SK-N-SH (cell line): ENCODE measurements around the gene EWSR1. TPM values are rescaled to one million over a fixed set of nuclear protein-coding genes. Genes with fewer than 3 reads are reported as not detected.

ENCODE experiments used
- CTCF ChIA-PET: fragments of 300-600, 350-600 bp; formaldehyde crosslinking; extraction: SDS; loops from one replicate; lab custom pipeline; 2021; lab: Yijun Ruan, JAX
- POLR2A ChIA-PET: fragments of 350-600 bp; sonication (Branson Sonifier 250); formaldehyde crosslinking; extraction: SDS; loops from one replicate; lab custom pipeline; 2020; ENCODE audit warnings: antibody characterized with exemption, inconsistent platforms; lab: Yijun Ruan, JAX
- DNase-seq: peaks from one replicate; pipeline ENCODE4 v3.0.0; 2012
- H2AFZ ChIP-seq: fragments of 200-600 bp; sonication (generic); 2 replicates; pipeline ENCODE4 v1.8.1; 2016; ENCODE audit warnings: antibody characterized with exemption, mild to moderate bottlenecking, low read depth
- H3F3A ChIP-seq: fragments of 200-600 bp; sonication (generic); replicated peaks from 2 replicates; pipeline ENCODE3; 2016; ENCODE audit warnings: antibody characterized with exemption, mild to moderate bottlenecking; ENCODE audit not compliant: insufficient read depth
- H3K27ac ChIP-seq, 2 experiments: fragments of 200-500 bp in 1 of 2; fragments of 200-600 bp in 1 of 2; sonication (Bioruptor generic) in 1 of 2; sonication (generic), shearing (Covaris generic) in 1 of 2; 2 replicates each; pipeline versions ENCODE4 v1.5.1 to v1.6.1; 2014 to 2016; ENCODE audit warnings: low read depth in 2 of 2, inconsistent platforms in 1 of 2, low read length in 1 of 2, mild to moderate bottlenecking in 1 of 2, mixed read lengths in 1 of 2
- H3K27me3 ChIP-seq: fragments of 200-600 bp; sonication (generic), shearing (Covaris generic); 2 replicates; pipeline ENCODE4 v1.6.1; 2016; ENCODE audit warnings: mixed run types; ENCODE audit not compliant: insufficient read depth
- H3K36me3 ChIP-seq, 2 experiments: fragments of 200-500 bp in 1 of 2; fragments of 200-600 bp in 1 of 2; sonication (Bioruptor generic) in 1 of 2; sonication (generic) in 1 of 2; replicated peaks in 1 of 2; 2 replicates each; pipeline versions ENCODE3 to v1.5.1; 2014 to 2016; ENCODE audit warnings: low read length in 1 of 2, mild to moderate bottlenecking in 1 of 2; ENCODE audit not compliant: insufficient read depth in 2 of 2, control insufficient read depth in 1 of 2
- H3K4me1 ChIP-seq, 2 experiments: fragments of 200-500 bp in 1 of 2; fragments of 200-600 bp in 1 of 2; sonication (Bioruptor generic) in 1 of 2; sonication (generic), shearing (Covaris generic) in 1 of 2; 2 replicates each; pipeline versions ENCODE4 v1.5.1 to v1.6.1; 2014 to 2016; ENCODE audit warnings: low read depth in 1 of 2, low read length in 1 of 2, mixed run types in 1 of 2; ENCODE audit not compliant: insufficient read depth in 2 of 2, control insufficient read depth in 1 of 2
- H3K4me2 ChIP-seq: fragments of 200-600 bp; sonication (generic), shearing (Covaris generic); 2 replicates; pipeline ENCODE4 v1.6.1; 2017; ENCODE audit warnings: mixed run types
- H3K4me3 ChIP-seq, 2 experiments: fragments of 200-500 bp in 1 of 2; fragments of 200-600 bp in 1 of 2; sonication (Bioruptor generic) in 1 of 2; sonication (generic), shearing (Covaris generic) in 1 of 2; 2 replicates each; pipeline versions ENCODE4 v1.5.1 to v1.8.1; 2014 to 2016; ENCODE audit warnings: low read depth in 2 of 2, inconsistent platforms in 1 of 2, low read length in 1 of 2, mild to moderate bottlenecking in 1 of 2, mixed read lengths in 1 of 2, moderate library complexity in 1 of 2
- H3K79me2 ChIP-seq: fragments of 200-600 bp; sonication (generic); 2 replicates; pipeline ENCODE4 v1.8.1; 2017; ENCODE audit warnings: mild to moderate bottlenecking; ENCODE audit not compliant: insufficient read depth
- H3K9ac ChIP-seq: fragments of 200-600 bp; sonication (generic); 2 replicates; pipeline ENCODE4 v1.6.1; 2017; ENCODE audit warnings: mixed run types
- H3K9me2 ChIP-seq: fragments of 200-600 bp; sonication (generic); 2 replicates; pipeline ENCODE4 v1.6.1; 2017; ENCODE audit warnings: mixed run types
- H3K9me3 ChIP-seq: fragments of 200-600 bp; sonication (generic); 2 replicates; pipeline ENCODE4 v1.6.1; 2017; ENCODE audit warnings: mixed run types, mild to moderate bottlenecking, moderate library complexity
- H4K20me1 ChIP-seq: fragments of 200-600 bp; sonication (generic); 2 replicates; pipeline ENCODE4 v1.6.1; 2017; ENCODE audit warnings: mild to moderate bottlenecking, mixed run types; ENCODE audit not compliant: insufficient read depth
- CTCF ChIP-seq: fragments of 200-600 bp; sonication (generic); IDR thresholded peaks from 2 replicates; pipeline ENCODE4 v1.6.1; 2017; ENCODE audit warnings: antibody characterized with exemption, mild to moderate bottlenecking, moderate library complexity
- ELF1 ChIP-seq: IDR thresholded peaks from 2 replicates; pipeline ENCODE4 v1.4.0; 2012
- FOXJ3 ChIP-seq: sonication (generic); formaldehyde crosslinking; IDR thresholded peaks from 2 replicates; pipeline ENCODE4 v1.5.1; 2020; ENCODE audit warnings: mild to moderate bottlenecking, missing genetic modification reagents
- GABPA ChIP-seq: IDR thresholded peaks from 2 replicates; pipeline ENCODE4 v1.4.0; 2012; ENCODE audit warnings: low read depth, mild to moderate bottlenecking
- IRF3 ChIP-seq: fragments of 150-350 bp; IDR thresholded peaks from 2 replicates; pipeline ENCODE4 v1.6.1; 2016; ENCODE audit warnings: mild to moderate bottlenecking, low read depth, low read length
- NFIC ChIP-seq: IDR thresholded peaks from 2 replicates; pipeline ENCODE4 v1.4.0; 2012; ENCODE audit warnings: borderline replicate concordance
- RCOR1 ChIP-seq: fragments of 150-350 bp; IDR thresholded peaks from 2 replicates; pipeline ENCODE4 v1.6.1; 2017; ENCODE audit warnings: antibody characterized with exemption, low read length
- REST ChIP-seq: IDR thresholded peaks from 2 replicates; pipeline ENCODE4 v1.6.1; 2012; ENCODE audit warnings: mild to moderate bottlenecking, low read depth, low read length, moderate library complexity
- RFX5 ChIP-seq: IDR thresholded peaks from 2 replicates; pipeline ENCODE4 v1.6.1; 2012; ENCODE audit warnings: mild to moderate bottlenecking, improper control_type of control experiment, low read length
- RXRA ChIP-seq: IDR thresholded peaks from 2 replicates; pipeline ENCODE4 v1.4.0; 2012; ENCODE audit warnings: low read depth, mild to moderate bottlenecking, borderline replicate concordance
- TAF1 ChIP-seq: IDR thresholded peaks from 2 replicates; pipeline ENCODE4 v1.6.1; 2012; ENCODE audit warnings: low read depth, mild to moderate bottlenecking, low read length, moderate library complexity, borderline replicate concordance
- TCF12 ChIP-seq: IDR thresholded peaks from 2 replicates; pipeline ENCODE4 v1.4.0; 2012
- TEAD4 ChIP-seq: IDR thresholded peaks from 2 replicates; pipeline ENCODE4 v1.4.0; 2012; ENCODE audit warnings: mild to moderate bottlenecking, borderline replicate concordance; ENCODE audit not compliant: insufficient read depth
- USF1 ChIP-seq: IDR thresholded peaks from 2 replicates; pipeline ENCODE4 v1.4.0; 2012; ENCODE audit warnings: low read depth, borderline replicate concordance
- ZBTB33 ChIP-seq: IDR thresholded peaks from 2 replicates; pipeline ENCODE4 v1.4.0; 2012; ENCODE audit warnings: low read depth, borderline replicate concordance
- WGBS: methylation state at CpG from one replicate; pipeline ENCODE4 v1.1.6; 2017; ENCODE audit warnings: low lambda C conversion rate; 5-methylcytosine and 5-hydroxymethylcytosine counted together
- polyA plus RNA-seq, 3 experiments: library from polyadenylated mRNA; depleted of rRNA; stranded (reverse); fragments of >200 nt; gene quantifications; 2 replicates each; pipeline ENCODE4 v1.2.3, GENCODE V29; 2012

Gene EWSR1
- polyA plus RNA-seq, 1 of the 3 experiments (the other 2 are of a cell fraction): 173 TPM

GRCh38 chr22:29255064-29255621 lies 12.9 kb upstream of the EWSR1 start:
- TF ChIP-seq RXRA: no peak
- no peak for TF ChIP-seq CTCF
- no peak for TF ChIP-seq TAF1
- no peak for TF ChIP-seq GABPA
- no peak for TF ChIP-seq NFIC
- TF ChIP-seq ZBTB33: no peak
- TF ChIP-seq REST: no peak
- TF ChIP-seq TEAD4: no peak
- TF ChIP-seq RCOR1: no peak
- no peak for TF ChIP-seq USF1
- TF ChIP-seq FOXJ3 (CRISPR knock-in tag): no peak
- TF ChIP-seq ELF1: no peak
- no peak for TF ChIP-seq RFX5
- TF ChIP-seq IRF3: no peak
- TF ChIP-seq TCF12: no peak
- ChIA-PET POLR2A (interaction anchor here (0.6 kb wide), 1 partner anchor 346 kb away, joined by 4 read pairs; no protein-coding TSS in a partner anchor), CTCF (interaction anchor here (0.8 to 6.9 kb wide), 2 partner anchors 9 to 33 kb away, joined by 3 to 57 read pairs; no protein-coding TSS in a partner anchor)
- H3K27ac ChIP-seq: no peak overlapping the region
- no peaks in the 10 kb centered on the region for H3K4me1 ChIP-seq
- WGBS: no CpG with 5 or more reads among the region's 11 CpGs
- no peaks in the 10 kb centered on the region for H3K9me2 ChIP-seq
- H3K9me3 ChIP-seq: no peaks in the 10 kb centered on the region
- H2AFZ ChIP-seq: no peak overlapping the region
- no peaks in the 10 kb centered on the region for H3F3A ChIP-seq
- H3K27me3 ChIP-seq: no peaks in the 10 kb centered on the region
- H3K36me3 ChIP-seq: peaks cover 0 to 6% of the 10 kb centered on the region in 2 experiments
- no peaks in the 10 kb centered on the region for H4K20me1 ChIP-seq
- H3K9ac ChIP-seq: no peak overlapping the region
- H3K4me2 ChIP-seq: no peak overlapping the region
- DNase-seq: no peak
- no peak overlapping the region for H3K4me3 ChIP-seq
- H3K79me2 ChIP-seq: no peaks in the 10 kb centered on the region
